Measurements from ENCODE around the gene ADORA2B. TPM values are rescaled to one million over a fixed set of nuclear protein-coding genes. Genes with fewer than 3 reads are reported as not detected.
A peak's percentile ranks its signal among the peaks of the same experiment; 100 is the strongest.
"Not testable (repeated sequence)": the region's sequence is repeated elsewhere in the genome, so short reads cannot be mapped to it uniquely, and the experiment has no call there.

The ADORA2B gene
- total RNA-seq, 1 experiment from 2014 or later: 16.0 TPM

- Histone ChIP-seq H3K4me3 (no peak overlapping the region), H3K27me3 (no peaks in the 10 kb centered on the region), H3K36me3 (no peaks in the 10 kb centered on the region), H3K9me3 (no peaks in the 10 kb centered on the region)
- no peak for DNase-seq
Measured at GRCh38 chr17:15918261-15918660, 26.7 kb upstream of the ADORA2B start.

GRCh38 chr17:15918661-15919259, 26.2 kb upstream of the ADORA2B start:
- Histone ChIP-seq H3K4me3 (no peak overlapping the region), H3K27me3 (no peaks in the 10 kb centered on the region), H3K9me3 (no peaks in the 10 kb centered on the region), H3K36me3 (no peaks in the 10 kb centered on the region)
- peak; percentile 80 for DNase-seq

DNA sequence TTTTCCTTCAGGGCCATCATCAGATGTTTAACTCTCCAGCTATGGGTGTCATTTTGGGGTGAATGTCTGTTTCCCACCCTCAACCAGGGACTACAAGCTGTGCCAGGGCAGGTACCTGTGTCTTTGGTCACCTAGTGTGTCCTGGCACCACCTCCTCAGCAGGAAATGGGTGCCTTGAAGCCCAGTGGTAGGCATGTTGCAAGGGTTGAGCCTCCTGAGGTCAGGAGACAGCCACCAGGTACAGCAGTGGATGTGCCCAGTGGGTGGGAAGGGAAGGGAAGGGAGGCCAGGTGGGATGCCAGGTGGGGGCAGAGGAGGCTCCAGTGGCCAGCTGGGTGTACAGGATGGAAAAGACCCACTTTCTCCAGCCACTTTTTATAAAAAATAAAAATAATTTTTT, 25.5 kb upstream of the ADORA2B start:
- H3K9me3 ChIP-seq: no peaks in the 10 kb centered on the region
- H3K4me3 ChIP-seq: no peak overlapping the region
- H3K27me3 ChIP-seq: no peaks in the 10 kb centered on the region
- H3K36me3 ChIP-seq: no peaks in the 10 kb centered on the region
- no peak for DNase-seq

GRCh38 chr17:15920758-15921239, 24.1 kb upstream of the ADORA2B start:
- no peaks in the 10 kb centered on the region for H3K27me3 ChIP-seq
- H3K4me3 ChIP-seq: no peak overlapping the region
- no peaks in the 10 kb centered on the region for H3K9me3 ChIP-seq
- peak; percentile 92 for DNase-seq
- H3K36me3 ChIP-seq: no peaks in the 10 kb centered on the region

GRCh38 chr17:15921640-15922039, 23.3 kb upstream of the ADORA2B start:
- Histone ChIP-seq H3K4me3 (no peak overlapping the region), H3K27me3 (no peaks in the 10 kb centered on the region), H3K9me3 (no peaks in the 10 kb centered on the region), H3K36me3 (no peaks in the 10 kb centered on the region)
- DNase-seq: no peak

GRCh38 chr17:15922586-15922985, 22.3 kb upstream of the ADORA2B start:
- Histone ChIP-seq H3K9me3 (no peaks in the 10 kb centered on the region), H3K36me3 (no peaks in the 10 kb centered on the region)
- no peak for DNase-seq

GRCh38 chr17:15926039-15926740, 18.7 kb upstream of the ADORA2B start:
- Histone ChIP-seq H3K4me3 (no peak overlapping the region), H3K36me3 (no peaks in the 10 kb centered on the region), H3K27me3 (no peaks in the 10 kb centered on the region), H3K9me3 (no peaks in the 10 kb centered on the region)
- no peak for DNase-seq

More at GRCh38 chr17:15922586-15922985, 22.3 kb upstream of the ADORA2B start:
- no peak overlapping the region for H3K4me3 ChIP-seq
- no peaks in the 10 kb centered on the region for H3K27me3 ChIP-seq

- DNase-seq: no peak
- Histone ChIP-seq H3K36me3 (no peaks in the 10 kb centered on the region), H3K4me3 (no peak overlapping the region), H3K9me3 (no peaks in the 10 kb centered on the region), H3K27me3 (no peaks in the 10 kb centered on the region)
Measured at GRCh38 chr17:15928286-15928785, 16.6 kb upstream of the ADORA2B start.

GRCh38 chr17:15929941-15930340, 15.0 kb upstream of the ADORA2B start:
- Histone ChIP-seq H3K27me3 (no peaks in the 10 kb centered on the region), H3K9me3 (no peaks in the 10 kb centered on the region), H3K4me3 (no peak overlapping the region), H3K36me3 (no peaks in the 10 kb centered on the region)
- DNase-seq: no peak

GRCh38 chr17:15930426-15930825, 14.5 kb upstream of the ADORA2B start:
- no peak for DNase-seq
- no peak overlapping the region for H3K4me3 ChIP-seq
- H3K36me3 ChIP-seq: no peaks in the 10 kb centered on the region
- no peaks in the 10 kb centered on the region for H3K9me3 ChIP-seq
- no peaks in the 10 kb centered on the region for H3K27me3 ChIP-seq

- Histone ChIP-seq H3K4me3 (no peak overlapping the region), H3K9me3 (no peaks in the 10 kb centered on the region), H3K36me3 (no peaks in the 10 kb centered on the region), H3K27me3 (no peaks in the 10 kb centered on the region)
- no peak for DNase-seq
Measured at GRCh38 chr17:15931394-15931793, 13.5 kb upstream of the ADORA2B start.

DNA sequence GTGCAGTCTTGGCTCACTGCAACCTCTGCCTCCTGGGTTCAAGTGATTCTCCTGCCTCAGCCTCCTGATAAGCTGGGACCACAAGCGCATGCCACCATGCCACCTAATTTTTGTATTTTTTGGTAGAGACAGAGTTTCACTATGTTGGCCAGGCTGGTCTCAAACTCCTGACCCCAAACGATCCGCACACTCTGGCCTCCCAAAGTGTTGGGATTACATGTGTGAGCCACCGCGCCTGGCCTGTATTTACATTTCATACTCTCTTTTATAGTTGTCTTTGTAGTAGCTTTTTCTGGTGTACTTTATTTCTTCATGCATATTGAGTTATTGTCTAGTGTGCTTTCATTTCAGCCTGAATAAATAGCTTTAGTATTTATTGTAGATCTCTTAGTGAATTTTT, 10.1 kb upstream of the ADORA2B start:
- Histone ChIP-seq H3K36me3 (no peaks in the 10 kb centered on the region), H3K9me3 (no peaks in the 10 kb centered on the region), H3K27me3 (no peaks in the 10 kb centered on the region), H3K4me3 (no peak overlapping the region)
- no peak for DNase-seq

- no peak overlapping the region for H3K4me3 ChIP-seq
- no peaks in the 10 kb centered on the region for H3K36me3 ChIP-seq
- no peak for DNase-seq
- H3K9me3 ChIP-seq: no peaks in the 10 kb centered on the region
- H3K27me3 ChIP-seq: no peaks in the 10 kb centered on the region
Measured at GRCh38 chr17:15935891-15936290, 9.0 kb upstream of the ADORA2B start.

DNA sequence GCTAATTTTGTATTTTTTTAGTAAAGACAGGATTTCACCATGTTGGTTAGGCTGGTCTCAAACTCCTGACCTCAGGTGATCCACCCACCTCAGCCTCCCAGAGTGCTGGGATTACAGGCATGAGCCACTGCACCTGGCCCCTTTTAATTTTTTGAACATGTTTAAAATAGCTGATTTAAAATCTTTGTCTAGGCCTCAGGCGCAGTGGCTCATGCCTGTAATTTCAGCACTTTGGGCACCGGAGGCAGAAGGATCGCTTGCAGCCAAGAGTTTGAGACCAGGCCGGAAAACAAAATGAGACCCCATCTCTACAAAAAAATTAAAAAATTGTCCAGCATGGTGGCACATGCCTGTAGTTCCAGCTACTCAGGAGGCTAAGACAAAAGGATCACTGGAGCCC, 8.4 kb upstream of the ADORA2B start:
- not testable (repeated sequence) for H3K4me3 ChIP-seq, H3K27me3 ChIP-seq, H3K9me3 ChIP-seq, DNase-seq, H3K36me3 ChIP-seq

- no peak overlapping the region for H3K4me3 ChIP-seq
- no peak for DNase-seq
Measured at GRCh38 chr17:15941781-15942180, 3.1 kb upstream of the ADORA2B start.

DNA sequence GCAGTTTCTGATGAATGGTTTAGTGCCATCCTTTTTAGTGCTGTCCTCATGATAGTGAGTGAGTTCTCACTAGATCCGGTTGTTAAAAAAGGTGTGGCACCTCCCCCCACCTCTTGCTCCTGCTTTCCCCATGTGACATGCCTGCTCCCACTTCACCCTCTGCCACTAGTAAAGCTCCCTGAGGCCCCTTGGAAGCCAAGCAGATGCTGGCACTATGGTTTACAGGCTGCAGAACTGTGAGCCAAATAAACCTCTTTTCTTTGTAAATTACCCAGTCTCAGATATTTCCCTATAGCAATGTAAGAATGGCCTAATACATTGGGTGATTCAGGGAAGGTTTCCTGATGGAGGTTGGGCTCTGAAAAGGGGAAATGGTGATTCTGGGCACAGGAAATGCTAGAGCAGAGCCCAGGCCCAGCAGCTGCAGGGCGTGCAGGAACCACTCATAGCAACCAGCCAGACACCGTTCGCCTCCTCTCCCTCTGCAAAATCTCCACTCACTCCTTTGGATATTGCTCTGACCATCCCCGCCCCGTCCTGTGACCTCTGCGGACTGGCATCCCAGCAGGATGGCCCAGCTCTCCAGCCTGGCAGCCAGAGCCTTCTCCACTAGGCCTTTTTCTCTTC, 2.6 kb upstream of the ADORA2B start:
- DNase-seq: no peak
- Histone ChIP-seq H3K9me3 (no peaks in the 10 kb centered on the region), H3K4me3 (no peak overlapping the region), H3K36me3 (no peaks in the 10 kb centered on the region), H3K27me3 (no peaks in the 10 kb centered on the region)

More at GRCh38 chr17:15941781-15942180, 3.1 kb upstream of the ADORA2B start:
- no peaks in the 10 kb centered on the region for H3K9me3 ChIP-seq
- no peaks in the 10 kb centered on the region for H3K27me3 ChIP-seq
- H3K36me3 ChIP-seq: no peaks in the 10 kb centered on the region

GRCh38 chr17:15943971-15944758, 765 bp upstream of the ADORA2B start:
- H3K27me3 ChIP-seq: no peaks in the 10 kb centered on the region
- no peaks in the 10 kb centered on the region for H3K9me3 ChIP-seq
- no peak for DNase-seq
- peak overlapping the region; percentile 66 for H3K4me3 ChIP-seq
- H3K36me3 ChIP-seq: no peaks in the 10 kb centered on the region

Measured in MG63 (cell line).